Tibial nerve (tissue), 4 donors: ENCODE measurements around the gene SGO2. TPM values are rescaled to one million over a fixed set of nuclear protein-coding genes. Genes with fewer than 3 reads are reported as not detected.

ENCODE experiments used
- DNase-seq, 2 donors: peaks; one replicate each; pipeline ENCODE4 v3.0.0-alpha.2; 2019; ENCODE audit warnings: low spot score in 2 of 2
- H3K27ac ChIP-seq, 4 donors: fragments of 200-600 bp; sonication (generic) in 3 of 4; one replicate each; pipeline ENCODE4 v1.5.1; 2017 to 2019; ENCODE audit warnings: mild to moderate bottlenecking in 1 of 4
- H3K27me3 ChIP-seq, 2 donors: fragments of 200-600 bp; sonication (generic) in 1 of 2; one replicate each; pipeline versions ENCODE4 v1.5.1 to v1.6.0; 2017 to 2019
- H3K36me3 ChIP-seq, 3 donors: fragments of 200-600 bp; sonication (generic); one replicate each; pipeline ENCODE4 v1.5.1; 2018 to 2019
- H3K4me1 ChIP-seq, 4 donors: fragments of 200-600 bp; sonication (generic) in 3 of 4; one replicate each; pipeline ENCODE4 v1.5.1; 2017 to 2019
- H3K4me3 ChIP-seq, 4 donors: fragments of 200-600 bp; sonication (generic) in 3 of 4; one replicate each; pipeline ENCODE4 v1.5.1; 2017 to 2019; ENCODE audit warnings: mild to moderate bottlenecking in 1 of 4, moderate library complexity in 1 of 4
- H3K9me3 ChIP-seq, 4 donors: fragments of 200-600 bp; sonication (generic) in 3 of 4; one replicate each; pipeline ENCODE4 v1.5.1; 2017 to 2019
- EP300 ChIP-seq, 2 donors: sonication (generic); formaldehyde crosslinking; IDR thresholded peaks; one replicate each; pipeline ENCODE4 v1.6.1; 2017; ENCODE audit warnings: antibody characterized with exemption in 2 of 2, mild to moderate bottlenecking in 1 of 2
- POLR2A ChIP-seq, 2 donors: fragments of 450-650 bp; IDR thresholded peaks; one replicate each; pipeline ENCODE4 v1.6.1; 2017; ENCODE audit warnings: antibody characterized with exemption in 2 of 2, mild to moderate bottlenecking in 2 of 2, moderate library complexity in 2 of 2
- WGBS, 2 donors: methylation state at CpG; one replicate each; pipeline ENCODE4 v1.1.5; 2018; 5-methylcytosine and 5-hydroxymethylcytosine counted together
- total RNA-seq, 4 donors: library from RNA; depleted of rRNA; stranded (reverse); fragments of >200 nt; gene quantifications; one replicate each; pipeline ENCODE4 v1.1.0, GENCODE V29; 2016
- TF ChIP-seq, protein P1 (sequence below), 5 experiments: fragments of 200-600 bp in 3 of 5; fragments of 450-650 bp in 2 of 5; sonication (generic) in 3 of 5; IDR thresholded peaks; one replicate each; pipeline ENCODE4 v1.5.1; 2016 to 2019; ENCODE audit warnings: antibody characterized with exemption in 5 of 5, mild to moderate bottlenecking in 3 of 5, moderate library complexity in 2 of 5

The SGO2 gene
- total RNA-seq, 4 donors from 2014 or later = 1.5 to 6.3 (median 4.5) TPM

DNA sequence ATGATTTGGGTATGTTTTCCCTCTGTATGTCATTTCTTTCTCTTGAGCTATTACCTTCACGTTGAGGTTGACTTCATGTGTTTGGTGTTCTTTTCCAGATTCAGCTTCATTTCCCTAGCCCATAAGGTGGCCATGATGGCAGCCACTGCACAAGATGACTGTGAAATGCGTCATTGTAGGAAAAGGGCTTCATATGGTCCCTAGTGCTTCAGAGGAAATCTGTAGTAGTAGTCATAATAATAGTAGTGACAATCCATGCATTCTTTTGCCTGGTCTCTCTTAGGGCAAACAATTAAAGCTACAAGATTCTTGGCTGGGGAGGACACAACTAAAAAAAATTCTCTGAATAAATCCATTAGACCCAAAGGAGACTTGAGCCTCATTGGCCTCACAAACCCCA lies 88.2 kb downstream of the SGO2 start:
- Histone ChIP-seq H3K4me3 (no peak overlapping the region), H3K9me3 (no peaks in the 10 kb centered on the region), H3K36me3 (peaks cover 0 to 35% (median 0%) of the 10 kb centered on the region in 3 donors), H3K4me1 (peaks cover 0 to 38% (median 2%) of the 10 kb centered on the region in 4 donors), H3K27ac (no peak overlapping the region), H3K27me3 (no peaks in the 10 kb centered on the region)
- no peak for TF ChIP-seq POLR2A (IDR thresholded peaks at IDR 0.05)
- TF ChIP-seq, protein P1, sequence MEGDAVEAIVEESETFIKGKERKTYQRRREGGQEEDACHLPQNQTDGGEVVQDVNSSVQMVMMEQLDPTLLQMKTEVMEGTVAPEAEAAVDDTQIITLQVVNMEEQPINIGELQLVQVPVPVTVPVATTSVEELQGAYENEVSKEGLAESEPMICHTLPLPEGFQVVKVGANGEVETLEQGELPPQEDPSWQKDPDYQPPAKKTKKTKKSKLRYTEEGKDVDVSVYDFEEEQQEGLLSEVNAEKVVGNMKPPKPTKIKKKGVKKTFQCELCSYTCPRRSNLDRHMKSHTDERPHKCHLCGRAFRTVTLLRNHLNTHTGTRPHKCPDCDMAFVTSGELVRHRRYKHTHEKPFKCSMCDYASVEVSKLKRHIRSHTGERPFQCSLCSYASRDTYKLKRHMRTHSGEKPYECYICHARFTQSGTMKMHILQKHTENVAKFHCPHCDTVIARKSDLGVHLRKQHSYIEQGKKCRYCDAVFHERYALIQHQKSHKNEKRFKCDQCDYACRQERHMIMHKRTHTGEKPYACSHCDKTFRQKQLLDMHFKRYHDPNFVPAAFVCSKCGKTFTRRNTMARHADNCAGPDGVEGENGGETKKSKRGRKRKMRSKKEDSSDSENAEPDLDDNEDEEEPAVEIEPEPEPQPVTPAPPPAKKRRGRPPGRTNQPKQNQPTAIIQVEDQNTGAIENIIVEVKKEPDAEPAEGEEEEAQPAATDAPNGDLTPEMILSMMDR (IDR thresholded peaks at IDR 0.05) = no peak
- TF ChIP-seq EP300 (IDR thresholded peaks at IDR 0.05) = no peak
- WGBS, 2 donors = 85 to 89% methylated on average over 2 of the region's 2 CpGs
- no peak for DNase-seq

DNA sequence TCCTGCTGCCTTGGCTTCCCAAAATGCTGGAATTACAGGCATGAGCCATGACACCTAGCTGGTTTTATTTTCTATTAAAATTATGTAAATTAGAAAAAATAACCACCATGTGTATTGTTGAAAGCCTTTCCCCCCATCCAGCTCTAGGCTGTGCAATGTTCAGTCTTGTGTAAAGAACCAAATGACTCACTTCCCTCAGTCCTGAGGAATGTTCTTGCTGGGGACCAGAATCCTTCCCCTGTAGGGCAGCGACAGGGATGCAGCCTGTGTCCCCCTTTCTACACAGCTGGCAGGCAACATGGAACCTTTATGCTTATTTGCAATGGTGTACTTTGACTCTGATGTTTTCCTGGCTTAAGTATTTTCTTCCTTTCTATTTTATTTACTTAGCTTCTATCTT lies 89.2 kb downstream of the SGO2 start:
- Histone ChIP-seq H3K27ac (peak overlapping the region in 1 of 4 donors; percentile 76), H3K36me3 (peaks cover 0 to 35% (median 0%) of the 10 kb centered on the region in 3 donors), H3K27me3 (no peaks in the 10 kb centered on the region), H3K4me3 (no peak overlapping the region), H3K9me3 (no peaks in the 10 kb centered on the region), H3K4me1 (peaks cover 0 to 41% (median 2%) of the 10 kb centered on the region in 4 donors)
- TF ChIP-seq EP300 (IDR thresholded peaks at IDR 0.05) (no peak), POLR2A (IDR thresholded peaks at IDR 0.05) (no peak)
- TF ChIP-seq, protein P1 (IDR thresholded peaks at IDR 0.05) = no peak
- no peak for DNase-seq
- WGBS, 2 donors = 74 to 86% methylated on average over 1 of the region's 1 CpG

DNA sequence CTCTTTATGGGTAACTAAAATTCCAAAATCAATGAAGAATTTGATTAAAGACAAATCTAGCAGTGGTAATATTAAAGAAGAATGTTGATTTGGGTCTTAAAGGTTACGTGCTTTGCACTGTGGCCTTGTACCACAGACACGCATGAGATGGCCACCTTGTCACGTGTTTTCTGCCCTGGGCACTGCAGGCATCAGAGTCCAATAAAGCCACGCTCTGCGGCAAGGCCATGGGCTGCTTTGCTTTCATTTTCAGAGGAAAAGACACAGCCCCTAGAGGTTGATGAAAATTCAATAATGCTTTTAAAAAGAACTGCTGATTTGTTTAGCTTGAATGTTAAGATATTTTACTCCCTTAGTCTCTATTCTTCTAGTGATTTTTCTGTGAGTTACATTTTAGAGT lies 90.2 kb downstream of the SGO2 start:
- no peaks in the 10 kb centered on the region for H3K27me3 ChIP-seq
- peaks cover 0 to 41% (median 2%) of the 10 kb centered on the region in 4 donors for H3K4me1 ChIP-seq
- peak overlapping the region in 2 of 4 donors; percentile 5 to 14 for H3K4me3 ChIP-seq
- TF ChIP-seq EP300 (IDR thresholded peaks at IDR 0.05) = no peak
- TF ChIP-seq, protein P1 (IDR thresholded peaks at IDR 0.05) = no peak
- no peak for TF ChIP-seq POLR2A (IDR thresholded peaks at IDR 0.05)
- 45 to 54% methylated on average over 5 of the region's 5 CpGs for WGBS, 2 donors
- peaks cover 0 to 32% (median 0%) of the 10 kb centered on the region in 3 donors for H3K36me3 ChIP-seq
- peak overlapping the region; percentile 23 to 76 (median 54) for H3K27ac ChIP-seq
- H3K9me3 ChIP-seq = no peaks in the 10 kb centered on the region
- no peak for DNase-seq

DNA sequence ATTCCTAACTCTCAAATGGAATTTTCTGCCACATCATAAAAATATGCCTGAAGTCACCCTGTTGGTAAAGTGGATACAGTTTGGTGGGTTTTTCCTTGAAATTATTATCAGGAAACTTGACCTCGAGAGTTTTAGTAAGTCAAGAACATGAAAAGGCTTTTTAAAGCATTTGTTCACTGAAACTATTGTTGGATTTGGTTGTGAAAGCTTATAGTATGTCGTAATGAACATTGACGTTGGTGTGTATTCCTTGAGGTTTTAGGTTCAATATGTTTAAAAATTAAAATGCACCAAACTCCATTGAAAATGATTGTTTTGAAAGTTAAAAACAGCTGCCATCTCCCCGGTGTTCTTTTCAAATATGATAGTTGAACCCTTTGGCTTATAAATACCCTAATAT lies 90.6 kb downstream of the SGO2 start:
- Histone ChIP-seq H3K27me3 (no peaks in the 10 kb centered on the region), H3K4me3 (peak overlapping the region in 1 of 4 donors; percentile 5), H3K4me1 (peaks cover 0 to 41% (median 2%) of the 10 kb centered on the region in 4 donors), H3K36me3 (peaks cover 0 to 28% (median 0%) of the 10 kb centered on the region in 3 donors), H3K27ac (peak overlapping the region; percentile 23 to 76 (median 54)), H3K9me3 (no peaks in the 10 kb centered on the region)
- TF ChIP-seq POLR2A (IDR thresholded peaks at IDR 0.05) (no peak), EP300 (IDR thresholded peaks at IDR 0.05) (no peak)
- TF ChIP-seq, protein P1 (IDR thresholded peaks at IDR 0.05) = no peak
- no peak for DNase-seq
- 40 to 45% methylated on average over 4 of the region's 4 CpGs for WGBS, 2 donors

DNA sequence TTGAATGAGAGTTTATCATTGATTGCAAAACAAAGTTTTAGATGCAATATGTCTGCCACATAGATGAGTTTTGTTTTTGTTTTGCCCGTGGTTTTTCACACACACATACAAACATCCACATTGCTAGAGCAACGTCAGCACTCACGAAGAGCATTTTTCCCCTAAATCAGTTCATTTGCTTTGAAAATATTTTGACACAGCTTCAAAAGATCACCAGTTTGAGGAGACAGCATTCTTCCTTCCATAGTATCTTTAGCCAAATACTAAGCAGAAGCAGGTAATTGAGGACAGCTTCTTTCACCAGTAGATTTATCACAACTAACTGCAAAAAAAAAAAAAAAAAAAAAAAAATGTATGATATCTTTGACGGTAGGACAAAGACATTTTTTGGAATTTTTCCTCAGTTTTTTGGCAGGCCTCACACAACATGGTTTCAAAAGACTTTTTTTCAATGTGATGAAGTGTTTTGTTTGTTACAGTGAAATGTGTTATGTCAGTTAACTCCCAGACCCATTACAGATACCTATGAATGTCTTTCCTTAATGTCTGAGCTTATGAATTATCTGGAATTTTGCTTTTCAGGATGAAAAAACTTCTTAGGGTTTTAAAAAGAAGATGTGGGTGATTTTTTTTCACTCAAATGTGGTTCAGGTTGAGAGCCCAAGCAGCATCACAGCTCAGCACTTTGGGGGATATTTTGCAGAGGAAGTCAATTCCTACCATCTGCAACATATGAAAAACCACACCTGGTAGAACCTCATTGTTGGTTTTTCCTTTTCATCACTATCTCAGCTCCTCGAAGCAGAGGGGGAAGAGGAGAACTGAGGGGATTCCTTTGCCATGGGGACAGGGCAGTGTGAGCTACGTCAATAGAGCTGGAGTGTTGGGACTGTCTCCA lies 91.4 kb downstream of the SGO2 start:
- no peak for DNase-seq
- no peak overlapping the region for H3K4me3 ChIP-seq
- H3K9me3 ChIP-seq = no peaks in the 10 kb centered on the region
- peaks cover 0 to 20% (median 0%) of the 10 kb centered on the region in 3 donors for H3K36me3 ChIP-seq
- WGBS, 2 donors = 31 to 35% methylated on average over 6 of the region's 6 CpGs
- no peaks in the 10 kb centered on the region for H3K27me3 ChIP-seq
- peak overlapping the region in 2 of 4 donors; percentile 65 to 76 for H3K27ac ChIP-seq
- no peak for TF ChIP-seq POLR2A (IDR thresholded peaks at IDR 0.05)
- TF ChIP-seq, protein P1 (IDR thresholded peaks at IDR 0.05) = no peak
- TF ChIP-seq EP300 (IDR thresholded peaks at IDR 0.05) = no peak
- peaks cover 0 to 41% (median 2%) of the 10 kb centered on the region in 4 donors for H3K4me1 ChIP-seq
